IPS-18a (cell line): Measurements from ENCODE around the gene MYO3B.

Experiments
- H3K27ac ChIP-seq: one replicate; pipeline ENCODE4 v1.5.1; 2013; ENCODE audit warnings: low read length
- H3K27me3 ChIP-seq: one replicate; pipeline ENCODE4 v1.6.1; 2013; ENCODE audit warnings: mild to moderate bottlenecking, low read length; ENCODE audit not compliant: control insufficient read depth, insufficient read depth
- H3K36me3 ChIP-seq: one replicate; pipeline ENCODE4 v1.6.1; 2013; ENCODE audit warnings: low read depth, low read length; ENCODE audit not compliant: control insufficient read depth
- H3K4me1 ChIP-seq: one replicate; pipeline ENCODE4 v1.6.1; 2013; ENCODE audit warnings: low read depth, low read length; ENCODE audit not compliant: control insufficient read depth
- H3K4me3 ChIP-seq: one replicate; pipeline ENCODE4 v1.5.1; 2013; ENCODE audit warnings: low read length
- H3K9ac ChIP-seq: one replicate; pipeline ENCODE4 v1.6.1; 2013; ENCODE audit warnings: mild to moderate bottlenecking, low read length, moderate library complexity
- H3K9me3 ChIP-seq: one replicate; pipeline ENCODE4 v1.6.1; 2013; ENCODE audit warnings: low read depth, low read length; ENCODE audit not compliant: control insufficient read depth

The MYO3B gene

DNA sequence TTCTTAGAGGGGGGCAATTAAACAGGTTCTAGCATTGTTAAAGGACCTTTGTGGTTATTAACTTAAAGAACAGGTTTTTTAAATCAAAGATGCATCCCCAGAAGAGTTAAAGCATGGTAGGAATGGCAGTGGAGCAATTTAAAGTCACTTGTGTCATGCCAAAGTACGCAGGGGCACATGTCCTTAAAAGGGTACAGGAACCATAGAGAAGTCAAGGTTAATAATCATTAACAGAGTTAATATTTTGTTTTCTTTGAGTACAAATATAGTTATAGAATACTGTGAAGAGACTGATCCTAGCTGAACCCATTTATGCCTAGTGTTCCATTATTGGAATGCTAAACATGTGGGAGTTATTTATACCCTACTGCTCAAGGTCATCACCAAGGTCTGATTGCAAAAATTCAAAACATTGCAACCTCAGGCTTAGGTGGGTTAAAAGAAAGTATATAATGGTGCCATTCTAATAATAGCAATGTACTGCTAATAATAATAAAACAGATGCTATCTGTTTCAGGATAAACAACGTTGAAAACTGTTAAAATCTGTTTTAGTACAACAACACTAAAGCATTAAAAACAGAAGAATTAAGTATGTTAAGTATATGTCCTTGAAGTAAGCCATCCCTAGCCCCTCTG is 216.0 kb downstream of the MYO3B start:
- no peak overlapping the region for H3K4me3 ChIP-seq
- H3K36me3 ChIP-seq = no peaks in the 10 kb centered on the region
- H3K4me1 ChIP-seq = peaks cover 6% of the 10 kb centered on the region
- no peaks in the 10 kb centered on the region for H3K9me3 ChIP-seq
- H3K27me3 ChIP-seq = no peaks in the 10 kb centered on the region
- H3K27ac ChIP-seq = no peak overlapping the region
- no peak overlapping the region for H3K9ac ChIP-seq

DNA sequence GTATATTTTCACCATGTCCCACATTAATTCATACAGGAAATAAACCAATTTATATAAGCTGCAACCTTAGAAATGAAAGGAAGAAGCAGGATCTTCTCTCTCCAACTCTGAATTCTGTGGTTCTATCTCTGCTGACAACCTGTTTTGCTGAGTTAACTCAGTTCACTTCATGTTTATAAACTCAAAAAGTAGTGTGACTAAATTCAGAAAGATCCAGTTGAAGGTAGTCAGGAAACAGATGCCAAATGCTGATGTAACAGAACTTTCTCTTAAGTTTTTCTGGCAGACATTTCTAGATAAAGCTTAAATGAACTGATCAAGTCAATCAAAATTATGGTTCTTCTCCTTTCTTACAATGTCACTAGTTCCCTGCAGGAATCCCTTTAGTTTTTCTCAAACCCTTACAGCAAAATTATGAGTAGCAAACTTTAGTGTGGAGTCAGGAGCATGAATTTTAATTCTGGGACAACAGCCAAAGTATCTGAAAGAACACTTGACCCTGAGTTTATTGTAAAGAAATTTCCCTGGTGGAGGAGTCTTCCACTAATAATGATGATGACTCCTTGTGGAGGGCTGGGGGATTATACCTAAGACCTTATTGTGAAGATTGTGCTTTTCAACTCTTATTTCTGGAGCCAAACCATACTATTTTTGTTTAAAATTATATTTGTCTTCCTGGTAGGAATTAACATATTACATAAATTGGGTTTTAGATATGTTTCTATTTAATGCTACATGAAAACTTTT is 216.9 kb downstream of the MYO3B start:
- Histone ChIP-seq H3K27ac (no peak overlapping the region), H3K4me1 (peaks cover 6% of the 10 kb centered on the region), H3K9me3 (no peaks in the 10 kb centered on the region), H3K4me3 (no peak overlapping the region), H3K36me3 (no peaks in the 10 kb centered on the region), H3K9ac (no peak overlapping the region), H3K27me3 (no peaks in the 10 kb centered on the region)

DNA sequence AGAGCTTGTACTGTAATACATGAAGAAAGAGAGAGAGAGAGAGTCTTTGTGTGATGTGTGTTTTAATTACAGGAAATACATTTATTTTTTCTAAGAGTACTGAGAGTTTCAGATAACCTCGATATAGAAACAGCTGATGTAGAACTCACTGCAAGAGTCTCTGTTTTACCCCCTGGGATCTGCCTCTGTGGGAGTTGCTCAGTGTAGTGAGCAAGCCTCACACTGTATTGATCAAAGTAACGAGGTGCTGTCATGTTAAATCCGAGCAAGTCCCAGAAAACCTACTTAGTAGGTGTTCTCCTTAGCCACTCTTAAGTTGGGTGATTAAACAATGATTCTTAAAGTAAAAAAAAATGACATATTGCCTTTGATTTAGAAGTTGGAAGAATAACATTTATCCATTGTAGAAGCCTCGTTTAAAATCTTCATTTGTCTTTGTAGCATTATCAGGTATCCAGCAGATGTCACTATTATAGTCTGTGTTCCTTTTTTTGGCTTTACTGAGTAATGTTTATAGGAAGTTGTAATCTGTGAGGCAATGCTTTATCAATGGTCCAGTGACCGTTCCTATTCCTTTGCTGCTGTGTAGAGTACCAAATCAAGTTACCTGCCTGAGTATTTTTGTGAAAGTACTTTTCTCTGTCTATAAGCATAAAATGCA is 219.0 kb downstream of the MYO3B start:
- no peaks in the 10 kb centered on the region for H3K27me3 ChIP-seq
- H3K4me3 ChIP-seq = no peak overlapping the region
- no peak overlapping the region for H3K27ac ChIP-seq
- H3K4me1 ChIP-seq = peaks cover 6% of the 10 kb centered on the region
- no peaks in the 10 kb centered on the region for H3K36me3 ChIP-seq
- H3K9me3 ChIP-seq = no peaks in the 10 kb centered on the region
- H3K9ac ChIP-seq = no peak overlapping the region

DNA sequence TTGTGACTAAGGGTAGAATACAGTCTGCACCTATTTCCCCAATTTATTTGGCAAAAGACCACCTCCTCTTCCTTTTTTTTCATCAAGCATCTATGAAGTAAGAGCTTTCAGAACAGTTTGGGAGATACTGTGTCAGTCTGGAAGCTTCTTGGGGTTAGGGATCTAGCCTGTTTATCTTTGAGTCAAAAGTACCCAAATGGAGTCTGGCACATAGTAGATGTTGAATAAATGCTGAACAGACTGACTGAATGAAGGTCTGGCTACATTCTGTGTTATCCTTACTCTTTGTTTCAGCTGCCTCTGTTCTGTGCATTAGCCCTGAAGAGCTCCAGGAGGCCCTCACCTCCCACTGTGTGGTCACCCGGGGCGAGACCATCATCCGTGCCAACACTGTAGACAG is 223.2 kb downstream of the MYO3B start:
- no peaks in the 10 kb centered on the region for H3K27me3 ChIP-seq
- no peaks in the 10 kb centered on the region for H3K36me3 ChIP-seq
- H3K4me3 ChIP-seq = no peak overlapping the region
- H3K9me3 ChIP-seq = no peaks in the 10 kb centered on the region
- no peak overlapping the region for H3K27ac ChIP-seq
- no peak overlapping the region for H3K9ac ChIP-seq
- no peaks in the 10 kb centered on the region for H3K4me1 ChIP-seq

DNA sequence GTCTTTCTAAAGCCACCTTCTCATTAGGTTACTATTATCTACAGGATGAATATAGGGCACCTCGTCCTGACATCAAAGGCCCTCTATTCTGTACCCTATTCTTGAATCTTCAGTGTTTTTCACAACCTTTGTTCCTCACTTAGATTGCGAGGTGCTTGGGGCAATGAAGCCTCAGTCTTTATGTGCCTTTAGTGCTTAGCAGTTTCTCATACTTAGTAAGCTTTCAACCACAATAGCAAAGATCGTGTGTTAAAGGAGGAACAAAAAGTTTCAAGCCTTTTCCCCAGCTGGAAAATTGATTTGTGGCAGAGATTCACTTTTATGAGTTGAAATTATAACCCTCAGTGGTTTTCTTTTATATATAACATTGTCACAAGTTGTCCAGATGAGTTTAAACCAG is 226.9 kb downstream of the MYO3B start:
- Histone ChIP-seq H3K4me3 (no peak overlapping the region), H3K9me3 (no peaks in the 10 kb centered on the region), H3K4me1 (peaks cover 4% of the 10 kb centered on the region), H3K9ac (no peak overlapping the region), H3K36me3 (no peaks in the 10 kb centered on the region), H3K27me3 (peaks cover 4% of the 10 kb centered on the region), H3K27ac (no peak overlapping the region)

DNA sequence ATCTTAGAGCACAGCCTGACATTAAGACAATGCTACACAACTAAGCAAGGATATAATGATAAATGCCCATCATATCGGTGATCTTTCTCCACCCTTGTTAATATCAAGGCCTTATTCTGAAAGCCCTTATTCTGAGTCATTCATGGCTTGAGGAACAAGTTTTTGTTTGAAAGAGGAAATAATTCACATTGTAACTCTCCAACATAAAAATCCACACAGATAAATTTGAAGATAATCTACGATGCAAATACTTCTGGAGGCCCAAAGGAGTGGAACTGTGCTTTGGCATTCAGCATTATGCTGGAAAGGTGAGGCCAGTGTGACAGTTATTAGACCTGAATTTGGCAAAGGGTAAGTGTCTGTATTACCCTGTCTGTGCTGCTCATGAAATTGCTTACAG is 227.4 kb downstream of the MYO3B start:
- Histone ChIP-seq H3K4me3 (no peak overlapping the region), H3K27me3 (peaks cover 4% of the 10 kb centered on the region), H3K9me3 (no peaks in the 10 kb centered on the region), H3K36me3 (no peaks in the 10 kb centered on the region), H3K9ac (no peak overlapping the region), H3K27ac (no peak overlapping the region), H3K4me1 (peaks cover 4% of the 10 kb centered on the region)

DNA sequence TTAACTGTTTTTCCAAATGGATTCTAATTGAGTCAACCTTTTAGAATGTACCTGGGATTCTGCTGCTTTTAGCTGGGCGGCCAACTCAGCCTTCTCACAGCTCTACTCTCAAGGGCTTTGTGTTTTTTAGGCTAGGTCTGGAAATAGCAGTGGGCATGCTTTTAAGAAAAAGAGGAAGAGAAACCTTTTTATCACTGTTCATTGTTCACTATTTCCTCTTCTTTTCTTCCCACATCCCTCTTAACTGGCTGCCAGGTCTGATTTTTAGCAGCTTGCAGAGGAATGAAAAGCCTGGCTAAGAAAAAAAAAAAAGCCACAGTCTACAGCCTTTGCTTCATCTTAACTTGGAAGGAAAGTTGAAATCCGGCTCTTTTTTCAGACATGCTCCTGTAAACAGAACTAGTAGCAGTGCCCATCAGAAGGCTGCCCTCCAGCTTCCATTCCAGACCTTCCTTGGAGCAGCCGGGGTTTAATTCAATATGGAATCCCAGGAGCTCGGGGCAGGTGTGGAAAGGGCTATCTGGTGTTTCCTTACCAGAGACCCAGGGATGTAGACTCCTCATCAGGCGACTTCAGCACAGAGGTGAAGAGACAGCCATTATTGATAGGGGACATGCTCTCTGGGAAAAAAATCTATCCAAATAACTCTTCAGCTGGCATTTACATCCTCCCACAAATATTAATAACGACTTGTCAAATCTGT is 230.7 kb downstream of the MYO3B start:
- Histone ChIP-seq H3K27ac (no peak overlapping the region), H3K4me3 (no peak overlapping the region), H3K9ac (no peak overlapping the region), H3K36me3 (no peaks in the 10 kb centered on the region), H3K9me3 (no peaks in the 10 kb centered on the region), H3K27me3 (peaks cover 4% of the 10 kb centered on the region), H3K4me1 (peaks cover 7% of the 10 kb centered on the region)

DNA sequence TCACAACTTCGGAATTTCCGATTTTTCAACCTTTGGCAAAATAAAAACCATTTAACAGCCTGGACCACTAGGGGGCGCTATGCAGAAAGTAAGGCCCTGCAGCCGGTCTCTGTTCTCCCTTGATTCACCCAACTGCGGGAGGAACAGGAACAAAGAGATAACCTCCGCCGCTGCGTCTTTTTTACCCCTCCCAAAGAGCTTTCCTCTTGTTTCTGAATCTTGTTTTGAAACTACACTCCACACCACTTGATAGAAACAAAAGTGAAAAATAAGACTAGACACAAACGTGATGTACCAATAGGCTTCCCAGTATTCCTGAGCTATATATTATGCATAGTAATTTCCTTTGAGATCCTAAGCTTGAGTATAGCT is 231.2 kb downstream of the MYO3B start:
- H3K9ac ChIP-seq = no peak overlapping the region
- H3K27ac ChIP-seq = no peak overlapping the region
- peaks cover 7% of the 10 kb centered on the region for H3K4me1 ChIP-seq
- no peak overlapping the region for H3K4me3 ChIP-seq
- peaks cover 4% of the 10 kb centered on the region for H3K27me3 ChIP-seq
- H3K36me3 ChIP-seq = no peaks in the 10 kb centered on the region
- H3K9me3 ChIP-seq = no peaks in the 10 kb centered on the region

DNA sequence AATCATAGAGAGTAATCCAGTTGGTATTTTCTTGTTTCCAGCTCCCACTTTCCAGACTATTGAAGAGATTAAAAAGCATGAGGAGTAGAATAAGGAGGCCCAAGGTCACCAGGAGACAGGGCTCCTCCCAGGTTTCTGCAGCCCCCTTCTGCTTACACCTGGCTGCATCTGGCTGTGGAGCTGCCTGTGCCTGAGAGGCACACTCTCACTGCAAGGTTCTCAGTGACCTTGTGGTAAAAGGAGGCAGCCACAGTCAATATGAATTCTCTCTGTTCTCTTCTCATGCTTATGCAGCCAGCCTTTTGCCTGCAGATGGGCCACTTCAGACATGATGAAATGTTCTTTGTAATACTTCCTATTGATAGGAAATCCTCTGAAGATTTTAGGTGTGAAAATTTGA is 233.7 kb downstream of the MYO3B start:
- Histone ChIP-seq H3K4me3 (no peak overlapping the region), H3K27ac (no peak overlapping the region), H3K9ac (no peak overlapping the region), H3K9me3 (no peaks in the 10 kb centered on the region), H3K27me3 (peaks cover 4% of the 10 kb centered on the region), H3K36me3 (no peaks in the 10 kb centered on the region), H3K4me1 (peaks cover 7% of the 10 kb centered on the region)

DNA sequence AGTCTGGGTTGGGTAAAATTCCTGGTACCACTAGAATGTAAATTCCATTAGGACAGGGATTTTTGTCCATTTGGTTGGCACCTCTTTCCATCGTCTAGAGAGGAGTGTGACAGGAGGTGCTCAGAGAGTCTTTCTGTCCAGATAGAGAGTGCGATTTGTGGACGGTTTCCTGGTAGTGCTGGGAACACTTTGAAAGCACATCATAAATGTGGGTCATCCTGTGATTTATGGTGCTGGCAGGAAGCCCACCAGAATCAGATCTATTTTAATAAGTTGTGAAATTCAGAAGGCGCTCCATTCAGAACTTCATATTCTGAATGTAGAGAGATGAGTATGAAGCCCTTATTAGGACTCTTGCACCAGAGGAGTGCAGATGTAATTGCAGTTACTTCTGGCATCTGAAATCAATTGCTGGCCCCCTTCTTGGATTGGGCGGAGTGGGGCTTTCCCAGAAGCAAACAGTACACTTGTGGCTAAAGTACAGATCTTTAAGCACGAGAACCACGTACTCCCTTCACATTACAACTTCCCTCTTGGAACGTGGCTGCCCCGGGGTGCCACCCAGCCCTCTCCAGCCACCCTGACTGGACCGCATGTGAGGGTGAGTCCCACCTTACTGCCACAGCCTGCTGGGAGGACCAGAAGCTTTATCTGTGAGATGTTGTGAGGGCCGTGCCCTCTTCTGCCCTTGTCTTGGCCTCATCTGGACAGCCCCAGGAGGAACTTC is 243.2 kb downstream of the MYO3B start:
- Histone ChIP-seq H3K27ac (no peak overlapping the region), H3K36me3 (no peaks in the 10 kb centered on the region), H3K4me3 (no peak overlapping the region), H3K9me3 (no peaks in the 10 kb centered on the region), H3K9ac (no peak overlapping the region), H3K4me1 (no peaks in the 10 kb centered on the region), H3K27me3 (no peaks in the 10 kb centered on the region)

DNA sequence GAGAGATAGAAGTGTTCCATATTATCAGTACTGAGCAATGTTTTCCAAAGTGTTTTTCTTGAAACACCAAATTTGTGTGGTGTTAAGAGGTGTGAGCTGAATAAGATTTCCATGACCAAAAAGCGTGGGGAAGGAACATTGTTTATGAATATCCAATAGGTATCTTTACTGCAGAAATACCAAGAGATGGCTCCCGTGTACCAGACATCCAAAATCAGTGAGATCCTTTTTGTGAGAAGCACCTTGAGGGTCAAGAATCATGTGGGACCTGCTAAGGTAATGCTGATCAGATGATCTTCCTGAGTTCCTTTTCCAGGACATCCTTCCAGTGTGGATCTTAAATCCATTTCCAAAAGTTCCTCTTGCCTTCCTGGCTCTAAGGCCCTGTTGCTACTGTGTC is 246.0 kb downstream of the MYO3B start:
- Histone ChIP-seq H3K27me3 (no peaks in the 10 kb centered on the region), H3K4me1 (no peaks in the 10 kb centered on the region), H3K9me3 (no peaks in the 10 kb centered on the region), H3K36me3 (no peaks in the 10 kb centered on the region), H3K4me3 (no peak overlapping the region), H3K27ac (no peak overlapping the region), H3K9ac (no peak overlapping the region)
